ENCODE results near the gene MRPL44. TPM values are rescaled to one million over a fixed set of nuclear protein-coding genes. Genes with fewer than 3 reads are reported as not detected.

Gene MRPL44
- 26.5 TPM for total RNA-seq

DNA sequence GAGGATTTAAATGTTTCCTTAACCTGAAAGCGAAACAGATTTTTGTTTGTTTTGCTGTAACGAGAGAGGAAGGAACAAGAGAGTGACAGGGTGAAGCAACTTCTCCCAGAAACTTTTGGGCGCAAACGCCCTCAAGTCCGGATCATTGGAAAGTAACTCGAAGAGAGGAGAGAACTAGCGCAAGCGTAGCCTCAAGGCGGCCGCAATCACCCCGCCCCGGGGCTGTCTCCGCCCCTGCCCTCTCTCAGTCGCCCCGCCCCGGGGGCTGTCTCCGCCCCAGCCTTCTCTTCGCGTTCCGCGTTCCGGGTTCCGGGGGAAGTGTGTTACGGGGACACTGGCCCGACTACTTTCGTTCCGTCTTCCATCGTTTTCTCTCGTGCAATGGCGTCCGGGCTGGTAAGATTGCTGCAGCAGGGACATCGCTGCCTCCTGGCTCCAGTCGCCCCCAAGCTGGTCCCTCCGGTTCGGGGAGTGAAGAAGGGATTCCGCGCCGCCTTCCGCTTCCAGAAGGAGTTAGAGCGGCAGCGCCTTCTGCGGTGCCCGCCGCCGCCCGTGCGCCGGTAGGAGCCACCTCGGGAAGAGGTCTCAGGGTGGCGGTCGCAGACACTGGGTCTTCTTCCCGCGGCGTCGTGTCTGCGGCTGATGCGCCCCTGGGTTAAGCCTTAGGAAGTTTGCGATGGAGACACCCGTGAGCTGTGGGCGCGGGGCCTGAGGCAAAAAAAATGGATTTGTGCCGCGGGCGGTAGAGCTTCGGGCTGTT is at the start of gene MRPL44:
MRPL44 (plus strand) TSS at position 372 of the 760 bp plus-strand sequence; CDS start at position 382, 10 bp downstream.
- peak; percentile 97 for DNase-seq (ENCODE audit: low spot score)

DNA sequence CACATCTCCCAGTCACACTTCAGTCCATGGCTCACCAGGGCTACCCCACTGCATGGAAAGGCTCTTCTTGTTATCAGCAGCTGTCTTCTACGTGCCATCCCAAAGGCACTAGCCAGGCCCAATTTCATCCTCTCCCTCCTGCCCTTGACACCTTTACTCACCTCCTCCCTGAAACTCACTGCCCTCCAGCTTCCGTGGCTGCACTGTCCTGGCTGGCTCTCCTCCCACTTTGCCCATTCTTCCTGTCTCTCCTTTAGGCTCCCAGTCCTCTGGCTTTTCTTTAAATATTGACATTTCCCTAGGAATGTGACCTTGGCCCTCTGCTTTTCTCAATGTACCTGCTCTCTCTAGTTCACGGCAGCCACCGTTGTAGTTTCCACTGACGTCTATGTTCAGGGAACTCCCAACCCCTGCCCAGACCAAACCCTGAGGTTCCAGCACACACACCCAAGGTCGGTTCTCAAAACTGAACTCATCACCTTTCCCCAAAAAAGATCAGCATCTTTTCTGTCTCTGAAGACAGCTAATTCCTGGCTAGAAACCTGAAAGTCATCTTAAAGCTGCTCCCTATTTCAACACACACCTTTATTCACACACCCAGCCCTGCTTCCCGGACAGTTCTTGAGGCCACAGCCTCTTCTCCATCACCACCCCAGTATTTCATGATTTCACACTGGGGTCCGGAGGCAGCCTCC is 48.8 kb upstream of the MRPL44 start:
- DNase-seq (ENCODE audit: low spot score) = peak; percentile 53

DNA sequence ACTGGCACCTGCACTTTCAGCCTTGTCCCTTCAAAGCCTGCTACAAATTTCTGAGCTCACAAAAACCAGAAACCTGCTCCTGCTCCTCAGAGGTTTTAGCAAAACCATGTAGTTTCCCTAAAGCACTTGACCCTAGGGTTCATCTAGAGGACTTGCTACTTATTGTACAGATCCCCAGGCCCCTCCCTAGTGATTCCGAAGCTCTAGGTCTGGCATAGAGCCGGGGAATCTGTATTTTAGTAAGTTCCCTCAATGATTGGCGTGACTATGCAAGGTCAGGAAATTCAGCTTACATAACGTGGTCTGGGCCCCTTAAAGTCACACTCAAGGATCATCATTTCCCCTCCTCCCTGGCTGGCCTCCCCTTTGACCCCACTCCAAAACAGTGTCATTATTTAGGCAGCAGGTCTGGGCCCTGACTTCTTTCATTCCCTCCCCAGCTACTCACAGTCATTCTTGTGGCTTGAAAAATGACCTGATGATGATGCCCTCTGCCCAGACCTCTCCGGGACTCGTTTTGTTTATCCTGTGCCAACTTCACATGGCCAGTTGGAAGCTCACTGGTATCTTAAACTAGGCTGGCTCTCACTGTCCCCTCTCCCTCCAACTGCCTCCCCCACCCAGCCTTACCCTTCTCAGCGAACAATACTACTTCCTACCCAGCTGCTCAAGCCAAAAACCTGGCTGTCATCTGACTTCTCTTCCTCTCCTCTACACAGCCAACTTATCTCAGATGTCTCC is 48.1 kb upstream of the MRPL44 start:
- no peak for DNase-seq (ENCODE audit: low spot score)

DNA sequence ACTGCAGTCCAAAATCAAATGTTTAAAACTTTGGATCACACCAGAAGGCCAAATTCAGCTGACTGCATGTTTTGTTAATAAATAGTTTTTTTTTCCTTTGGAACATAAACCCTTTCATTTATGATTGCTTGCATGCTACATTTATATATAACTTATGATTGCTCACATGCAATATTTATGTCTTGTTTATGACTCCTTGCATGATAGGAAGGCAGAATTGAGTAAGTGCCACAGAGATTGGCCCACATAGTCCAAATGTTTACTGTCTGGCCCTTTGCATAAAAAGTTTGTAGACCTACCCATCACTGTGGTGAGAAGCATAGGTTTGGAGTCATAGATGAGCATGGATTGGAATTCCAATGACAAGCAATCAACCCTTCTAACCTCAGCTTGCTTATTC is 42.9 kb upstream of the MRPL44 start:
- no peak for DNase-seq (ENCODE audit: low spot score)

DNA sequence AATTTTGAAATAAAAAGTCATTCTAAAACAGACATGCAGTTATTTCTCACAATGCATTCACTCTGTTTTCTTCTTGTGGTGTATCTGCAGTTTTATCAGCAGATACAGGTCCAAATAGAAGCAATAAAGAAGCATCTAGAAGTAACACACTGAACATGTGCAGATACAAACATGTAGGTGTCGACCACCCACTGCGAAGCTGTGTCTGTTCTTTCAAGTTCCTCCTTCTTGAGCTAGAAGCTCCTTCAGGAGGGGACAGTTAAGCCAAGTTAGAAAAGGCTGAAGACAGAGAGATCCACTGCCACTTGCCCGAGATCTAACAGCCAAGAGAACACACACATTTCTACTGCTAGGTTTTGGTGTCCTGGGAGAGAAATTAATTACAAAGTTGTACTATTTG is 42.2 kb upstream of the MRPL44 start:
- no peak for DNase-seq (ENCODE audit: low spot score)

DNA sequence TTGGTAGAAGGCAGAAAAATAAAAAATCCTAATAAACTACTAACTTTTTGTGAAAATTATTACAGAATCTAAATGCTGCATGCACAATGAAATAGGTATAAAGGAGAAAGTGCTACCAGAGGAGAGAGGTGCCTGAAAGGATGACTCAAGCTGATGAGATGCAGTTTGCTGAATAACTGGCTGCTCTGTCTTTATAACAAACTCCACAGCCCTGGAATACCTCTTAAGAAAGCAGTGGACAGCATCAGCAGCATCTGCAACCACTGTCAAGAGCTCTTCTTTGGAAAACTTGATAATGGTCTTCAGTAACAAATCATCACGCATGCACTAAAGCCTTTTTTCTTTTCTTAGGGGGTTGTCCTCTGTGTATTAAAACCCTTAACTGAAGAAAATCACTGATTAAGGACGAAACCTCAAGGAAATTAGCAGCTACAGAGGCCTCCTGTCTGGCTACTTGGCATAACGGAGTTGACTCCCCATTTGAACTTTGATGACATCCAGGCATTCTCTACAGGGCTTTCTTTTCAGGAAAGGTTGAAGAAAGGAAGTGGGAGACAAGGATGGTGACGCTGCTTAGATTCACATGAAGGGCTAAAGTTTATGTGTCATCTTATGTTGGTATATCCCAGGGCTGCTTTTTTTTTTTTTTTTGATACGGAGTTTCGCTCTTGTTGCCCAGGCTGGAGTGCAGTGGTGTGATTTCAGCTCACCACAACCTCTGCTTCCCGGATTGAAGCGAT is 40.9 kb upstream of the MRPL44 start:
- DNase-seq (ENCODE audit: low spot score) = no peak

DNA sequence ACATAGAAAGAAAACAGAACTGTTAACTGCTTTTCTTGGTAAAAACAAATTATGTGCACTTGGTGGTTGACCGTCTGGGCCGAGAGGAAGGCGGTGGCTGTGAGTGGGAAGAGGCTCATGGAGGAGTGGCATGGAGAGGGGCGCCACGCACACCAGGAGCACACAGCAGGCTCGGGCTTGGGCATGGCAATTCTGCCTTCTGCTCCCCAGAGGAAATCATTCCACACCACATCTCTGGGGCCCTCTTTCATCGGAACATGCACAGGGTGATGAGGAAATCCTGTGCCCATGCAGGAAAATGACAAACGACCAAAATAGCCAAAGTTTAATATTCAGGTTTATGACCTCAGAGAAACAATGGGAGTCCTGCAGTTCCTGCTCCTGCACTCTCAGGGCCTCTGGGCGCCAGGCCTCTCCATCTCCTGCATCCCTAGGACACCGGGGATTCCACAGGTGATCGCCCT is 38.6 kb upstream of the MRPL44 start:
- DNase-seq (ENCODE audit: low spot score) = no peak

DNA sequence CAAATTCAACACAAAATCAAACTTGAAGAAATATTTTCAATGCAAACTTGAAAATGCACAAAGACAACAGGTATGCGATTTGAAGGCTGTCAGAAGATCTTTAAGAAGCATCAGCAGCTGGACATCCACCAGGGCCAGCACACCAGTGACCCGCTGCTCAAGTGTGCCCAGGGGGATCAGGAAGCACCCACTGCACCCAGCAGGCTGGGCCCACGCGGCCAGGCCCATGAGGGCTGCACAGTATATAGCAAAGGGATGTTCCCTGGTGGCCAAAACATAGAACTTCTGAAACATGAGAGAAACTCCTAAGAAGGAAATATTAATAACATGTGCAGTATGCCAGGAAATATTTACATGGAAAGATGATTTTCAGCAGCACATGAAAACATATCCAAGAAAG is 37.2 kb upstream of the MRPL44 start:
- DNase-seq (ENCODE audit: low spot score) = no peak

DNA sequence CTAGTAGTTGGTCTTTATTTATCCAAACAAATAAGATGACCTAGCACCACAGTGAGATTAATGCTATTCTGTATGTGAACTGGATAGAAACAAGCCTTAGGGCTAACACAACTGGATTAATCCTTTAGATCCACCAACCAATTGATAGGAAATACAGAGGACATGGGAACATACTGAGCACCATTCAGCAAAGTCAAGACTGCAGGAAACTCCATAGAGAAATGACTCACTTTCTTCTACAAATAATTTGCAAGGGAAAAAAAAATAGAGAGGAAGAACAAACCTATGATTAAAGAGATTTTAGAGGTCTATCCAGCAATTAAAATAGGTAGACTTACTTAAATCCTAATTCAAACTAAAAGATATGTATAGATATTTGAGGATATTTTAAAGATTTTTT is 36.1 kb upstream of the MRPL44 start:
- DNase-seq (ENCODE audit: low spot score) = no peak

DNA sequence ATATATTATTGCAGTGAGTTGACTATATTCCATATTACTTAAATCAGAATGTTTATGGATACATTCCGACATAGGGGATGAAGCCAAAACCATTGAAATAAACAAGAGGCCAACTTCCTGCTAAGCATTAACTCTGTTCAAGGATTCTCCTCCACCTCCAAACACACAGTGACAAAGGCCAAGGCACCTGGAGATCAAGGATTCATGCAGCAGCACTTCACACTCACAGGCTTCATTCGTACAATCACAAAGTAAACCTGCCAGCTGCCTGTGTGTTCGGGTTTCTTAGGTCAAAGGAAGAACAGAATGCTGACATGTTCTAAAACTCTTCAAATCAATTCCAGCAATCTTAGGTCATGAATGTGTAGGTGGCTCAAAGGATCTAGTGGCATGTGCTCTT is 35.0 kb upstream of the MRPL44 start:
- DNase-seq (ENCODE audit: low spot score) = no peak

DNA sequence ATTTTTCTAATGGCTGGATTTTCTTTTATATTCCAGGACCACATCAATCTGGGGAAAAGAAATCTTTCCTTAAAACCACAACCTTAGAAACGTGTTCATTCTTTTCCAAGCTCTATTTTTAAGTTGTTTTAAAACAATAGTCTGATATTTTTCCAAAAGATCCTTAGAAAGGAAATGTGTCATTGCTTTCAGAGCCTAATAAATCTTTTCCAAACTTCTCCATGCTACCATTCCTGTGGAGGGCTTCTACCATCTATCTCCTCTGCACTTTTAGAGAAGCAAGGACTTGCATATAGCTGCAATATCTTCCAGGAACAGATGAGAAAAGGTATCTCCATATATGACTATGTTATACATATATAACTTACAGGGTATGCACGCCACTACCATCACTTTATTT is 33.3 kb upstream of the MRPL44 start:
- DNase-seq (ENCODE audit: low spot score) = no peak

DNA sequence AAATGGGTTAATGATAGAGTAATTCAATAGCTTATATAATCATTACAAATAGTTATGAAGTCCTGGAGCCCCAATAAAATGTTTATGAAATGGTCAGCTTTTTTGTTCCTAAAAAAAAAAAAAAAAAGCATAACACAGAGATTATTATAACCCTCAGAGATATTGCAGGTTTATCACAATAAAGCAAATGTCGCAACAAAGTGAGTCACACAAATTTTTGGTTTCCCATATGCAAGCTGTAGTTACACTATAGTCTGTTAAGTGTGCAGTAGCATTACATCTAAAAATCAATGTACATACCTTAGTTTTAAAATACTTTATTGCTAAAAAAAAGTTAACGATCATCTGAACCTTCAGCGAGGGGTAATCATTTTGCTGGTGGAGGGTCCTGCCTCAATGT is 32.2 kb upstream of the MRPL44 start:
- DNase-seq (ENCODE audit: low spot score) = no peak

DNA sequence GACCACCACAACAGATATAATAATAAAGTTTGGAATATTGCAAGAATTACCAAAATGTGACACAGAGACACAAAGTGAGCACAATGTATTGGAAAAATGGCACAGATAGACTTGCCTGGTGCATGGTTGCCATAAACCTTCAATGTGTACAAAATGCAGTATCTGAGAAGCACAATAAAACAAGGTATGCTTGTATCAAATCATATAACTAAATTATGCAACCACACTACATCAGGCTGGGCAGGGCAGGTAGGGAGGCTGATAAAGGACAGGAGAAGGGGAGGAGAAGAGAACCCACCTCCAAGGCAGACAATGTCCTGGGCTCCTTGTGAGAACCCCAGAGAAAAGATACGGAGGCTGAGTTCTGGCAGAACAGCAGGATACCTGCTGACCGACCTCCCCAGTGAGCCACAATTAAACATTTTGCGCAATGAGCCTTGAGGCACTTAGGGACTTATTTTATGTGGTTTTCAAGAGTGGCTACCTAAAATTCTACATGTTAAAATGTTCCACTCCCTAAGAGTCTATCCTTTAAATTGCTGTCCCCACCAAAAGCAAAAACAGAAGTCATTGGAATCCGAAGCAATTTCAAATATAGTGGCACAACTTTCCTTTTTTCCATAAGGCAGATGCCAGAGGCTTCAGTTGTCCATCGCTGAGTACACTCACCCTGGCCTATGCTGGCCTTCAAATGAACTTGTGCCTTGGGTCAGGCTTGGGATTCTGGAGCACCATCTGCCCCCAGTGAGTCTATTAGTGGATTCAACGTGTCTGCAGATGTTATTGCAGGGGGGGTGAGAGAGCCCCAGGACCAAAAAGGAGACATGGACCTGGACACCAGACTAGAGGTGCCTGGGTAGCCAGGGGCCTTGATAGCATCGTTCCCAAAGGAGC is 28.9 kb upstream of the MRPL44 start:
- DNase-seq (ENCODE audit: low spot score) = no peak

DNA sequence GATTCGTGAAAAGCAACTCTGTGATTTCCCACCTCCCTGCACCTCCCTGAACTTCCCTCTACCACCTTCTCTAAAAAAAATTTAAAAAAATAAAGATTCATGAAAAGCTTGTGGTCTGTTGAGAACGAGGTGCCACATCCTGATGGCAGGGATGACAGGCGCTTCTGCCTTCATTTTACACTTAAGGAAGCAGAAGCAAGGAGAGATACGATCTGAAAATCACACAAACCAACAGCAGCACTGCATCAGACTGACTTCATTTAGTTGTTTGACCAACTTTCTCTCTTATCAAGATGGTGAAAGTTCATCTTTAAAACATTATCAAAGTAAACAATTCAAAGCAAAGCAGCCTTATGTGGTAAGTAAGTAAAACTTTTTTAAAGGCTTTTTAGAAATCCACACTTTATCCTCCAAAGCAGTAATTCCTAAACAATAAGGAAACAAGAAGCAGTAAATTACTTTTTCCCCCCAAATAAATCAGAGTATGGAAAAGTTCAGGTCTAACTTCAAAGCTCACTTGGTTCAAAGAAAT is 27.6 kb upstream of the MRPL44 start:
- no peak for DNase-seq (ENCODE audit: low spot score)

DNA sequence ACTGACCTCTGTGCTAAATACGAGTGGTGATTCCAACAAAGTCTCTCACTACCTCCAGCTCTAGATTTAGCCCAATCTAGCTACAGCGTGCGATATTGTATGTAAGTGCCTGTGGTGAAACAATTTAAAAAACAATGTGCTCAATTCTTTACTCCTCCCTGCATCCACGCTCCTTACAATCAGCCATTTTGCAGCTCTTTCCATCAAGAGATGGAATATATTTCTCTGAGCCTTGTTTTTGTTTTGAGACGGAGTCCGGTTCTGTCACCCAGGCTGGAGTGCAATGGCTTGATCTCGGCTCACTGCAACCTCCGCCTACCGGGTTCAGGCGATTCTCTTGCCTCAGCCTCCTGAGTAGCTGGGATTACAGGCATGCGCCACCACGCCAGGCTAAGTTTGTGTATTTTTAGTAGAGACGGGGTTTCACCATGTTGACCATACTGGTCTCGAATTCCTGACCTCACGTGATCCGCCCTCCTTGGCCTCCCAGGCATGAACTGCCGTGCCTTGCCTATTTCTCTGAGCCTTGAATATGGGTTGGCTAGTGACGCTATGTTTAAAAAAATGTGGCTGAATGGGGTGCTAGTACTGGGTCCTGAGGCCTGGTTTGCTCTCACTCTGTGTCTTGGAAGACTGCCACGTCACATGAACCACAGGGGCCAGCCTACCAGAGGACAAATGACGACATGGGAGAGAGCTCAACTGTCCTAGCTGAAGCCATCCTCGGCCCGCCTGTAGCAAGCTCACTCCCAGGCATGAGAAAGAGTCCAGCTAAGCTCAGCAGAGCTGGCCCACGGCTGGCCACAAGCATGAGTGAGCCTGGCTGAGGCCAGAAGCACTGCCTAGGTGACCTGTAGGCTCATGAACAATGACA is 26.9 kb upstream of the MRPL44 start:
- DNase-seq (ENCODE audit: low spot score) = peak; percentile 59

DNA sequence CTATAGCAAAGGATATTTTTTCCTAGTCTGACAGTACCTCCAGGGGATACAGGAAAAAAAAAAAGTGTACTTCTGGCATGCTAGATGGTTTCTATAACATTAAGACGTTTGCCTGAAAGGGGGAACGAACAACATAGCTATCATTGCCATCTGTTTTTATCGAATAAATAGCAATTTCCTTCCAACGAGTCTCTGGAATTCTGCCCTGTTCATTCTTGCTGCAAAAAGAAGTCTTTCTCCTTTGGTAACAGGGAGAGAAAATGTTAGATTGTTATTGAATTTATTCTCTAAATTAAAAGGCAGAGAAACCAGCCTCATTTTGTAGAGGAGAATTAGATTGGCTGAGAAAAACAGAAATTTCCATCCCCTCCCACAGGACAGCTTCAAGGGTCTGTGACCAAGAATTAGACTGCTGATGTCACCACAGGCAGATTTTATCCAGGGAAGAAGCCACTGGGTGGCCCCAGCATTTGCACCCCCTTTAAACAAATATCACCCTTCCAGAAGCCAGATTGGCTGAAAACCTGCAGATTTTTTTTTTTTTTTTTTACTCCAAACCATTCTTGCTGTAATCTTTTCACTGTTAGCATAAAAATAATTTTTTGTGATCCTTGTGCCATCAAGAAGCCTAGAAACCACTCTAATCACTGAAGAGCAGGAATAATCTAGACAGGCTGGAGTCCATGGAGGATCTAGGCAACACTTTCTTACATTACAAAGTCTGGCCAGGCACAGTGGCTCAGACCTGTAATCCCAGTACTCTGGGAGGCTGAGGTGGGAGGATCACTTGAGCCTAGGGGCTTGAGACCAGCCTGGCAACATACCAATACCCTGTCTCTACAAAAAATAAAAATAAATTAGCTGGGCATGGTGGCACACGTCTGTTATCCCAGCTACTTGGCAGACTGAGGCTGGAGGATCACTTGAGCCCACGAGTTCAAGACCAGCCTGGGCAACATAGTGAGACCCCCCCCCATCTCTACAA is 24.2 kb upstream of the MRPL44 start:
- DNase-seq (ENCODE audit: low spot score) = no peak

DNA sequence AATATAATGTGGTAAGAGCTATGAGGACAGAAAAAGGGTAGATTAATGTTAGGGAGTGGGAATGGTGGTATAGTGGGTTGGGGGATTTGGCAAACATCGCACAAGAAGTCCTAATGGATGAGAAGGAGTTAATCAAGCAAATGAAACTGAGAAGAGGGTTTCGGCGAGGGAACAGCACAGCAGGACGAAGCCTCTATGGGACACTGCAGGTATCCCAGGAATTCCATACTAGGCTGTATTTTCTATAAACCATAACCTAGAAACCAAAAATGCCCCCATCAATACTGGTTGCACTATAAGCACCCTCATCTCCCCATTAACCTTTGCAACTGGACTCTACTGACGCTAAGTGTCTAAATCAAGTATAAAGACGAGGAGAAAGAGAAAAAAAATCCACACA is 22.4 kb upstream of the MRPL44 start:
- no peak for DNase-seq (ENCODE audit: low spot score)

DNA sequence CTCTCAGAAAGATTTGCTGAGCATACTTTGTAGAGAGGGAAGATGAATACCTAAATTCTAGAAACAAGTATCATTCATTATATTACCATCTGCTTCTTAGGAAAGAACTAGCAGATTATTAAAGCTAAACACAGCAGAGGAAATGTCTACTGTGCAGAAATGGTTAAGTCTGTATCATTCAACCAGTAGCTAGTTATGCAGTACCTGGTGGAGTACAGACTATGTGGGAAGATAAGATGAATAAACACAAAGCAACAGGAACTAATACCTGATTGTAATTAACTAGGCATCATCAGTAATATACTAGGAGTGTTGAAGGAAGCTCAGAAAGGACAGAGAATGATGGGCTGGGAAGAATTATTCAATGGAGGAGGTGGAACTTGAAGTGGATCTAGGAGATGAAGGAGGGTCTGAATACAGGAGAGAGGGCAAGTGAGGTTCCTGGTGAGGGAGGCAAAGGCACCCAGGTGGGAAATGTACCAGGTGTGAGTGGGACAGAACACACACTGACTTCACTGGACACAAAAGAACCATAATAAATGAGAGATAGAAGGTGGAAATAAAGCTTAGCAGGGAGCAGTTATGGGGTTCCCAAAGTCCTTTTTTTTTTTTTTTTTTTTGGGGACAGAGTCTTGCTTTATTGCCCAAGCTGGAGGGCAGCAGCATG is 21.7 kb upstream of the MRPL44 start:
- no peak for DNase-seq (ENCODE audit: low spot score)

Data from mucosa of gallbladder (tissue), 1 donor.